WTC11 (cell line): ENCODE results near the gene S1PR3. TPM values are rescaled to one million over a fixed set of nuclear protein-coding genes. Genes with fewer than 3 reads are reported as not detected.

Source experiments
- ATAC-seq: fragments of 200-7000 bp; cut with Tn5 transposase; 2 replicates; pipeline ENCODE4 v1.10.0; 2021; ENCODE audit warnings: mild to moderate bottlenecking, moderate library complexity
- CTCF ChIA-PET: fragments of 300-600 bp; sonication (Branson Sonifier 250); formaldehyde crosslinking; loops from one replicate; lab custom pipeline; 2021; ENCODE audit warnings: antibody characterized with exemption; lab: Charles Lee
- POLR2A ChIA-PET: fragments of 350-600 bp; sonication (Branson Sonifier 250); formaldehyde crosslinking; loops from one replicate; lab custom pipeline; 2021; ENCODE audit warnings: antibody characterized with exemption; lab: Charles Lee
- DNase-seq: peaks from one replicate; pipeline ENCODE4 v3.0.0; 2021; ENCODE audit warnings: low spot score
- H3K27ac Mint-ChIP-seq: 2 replicates; pipeline ENCODE4 v1.8.0; 2021; ENCODE audit warnings: mixed read lengths
- H3K27me3 Mint-ChIP-seq: 2 replicates; pipeline ENCODE4 v1.8.0; 2021; ENCODE audit warnings: low read depth, mild to moderate bottlenecking, moderate library complexity, mixed read lengths
- H3K36me3 Mint-ChIP-seq: 2 replicates; pipeline ENCODE4 v1.8.0; 2021; ENCODE audit warnings: mixed read lengths
- H3K4me1 Mint-ChIP-seq: 2 replicates; pipeline ENCODE4 v1.8.0; 2022; ENCODE audit warnings: mixed read lengths
- H3K4me3 Mint-ChIP-seq: 2 replicates; pipeline ENCODE4 v1.8.0; 2021; ENCODE audit warnings: mild to moderate bottlenecking, moderate library complexity, mixed read lengths
- H3K9me3 Mint-ChIP-seq: 2 replicates; pipeline ENCODE4 v1.8.0; 2021; ENCODE audit warnings: mixed read lengths
- ATF2 ChIP-seq: sonication (generic); formaldehyde crosslinking; IDR thresholded peaks from 2 replicates; pipeline ENCODE4 v1.8.1; 2022; ENCODE audit warnings: low read depth, missing genetic modification reagents, borderline replicate concordance
- CBFB ChIP-seq: sonication (generic); formaldehyde crosslinking; IDR thresholded peaks from 2 replicates; pipeline ENCODE4 v1.8.1; 2022; ENCODE audit warnings: mild to moderate bottlenecking, low read depth, missing genetic modification reagents
- CDX4 ChIP-seq: fragments of 250-450 bp; sonication (Bioruptor Pico); IDR thresholded peaks from 2 replicates; pipeline ENCODE4 v1.9.0; 2021; ENCODE audit warnings: moderate library complexity, mild to moderate bottlenecking, inconsistent platforms, borderline replicate concordance
- EMX1 ChIP-seq: fragments of 250-450 bp; sonication (Bioruptor Pico); IDR thresholded peaks from 2 replicates; pipeline ENCODE4 v1.8.0; 2021; ENCODE audit warnings: mild to moderate bottlenecking
- ESRRA ChIP-seq: sonication (generic); formaldehyde crosslinking; IDR thresholded peaks from 2 replicates; pipeline ENCODE4 v1.8.1; 2022; ENCODE audit warnings: mild to moderate bottlenecking, missing genetic modification reagents, borderline replicate concordance
- FOXK1 ChIP-seq: sonication (generic); formaldehyde crosslinking; IDR thresholded peaks from 2 replicates; pipeline ENCODE4 v1.8.0; 2022; ENCODE audit warnings: mild to moderate bottlenecking, moderate library complexity, missing genetic modification reagents
- KAT7 ChIP-seq: sonication (generic); formaldehyde crosslinking; IDR thresholded peaks from 2 replicates; pipeline ENCODE4 v1.8.1; 2023; ENCODE audit warnings: missing genetic modification reagents, mild to moderate bottlenecking, borderline replicate concordance
- MYBL2 ChIP-seq: sonication (generic); formaldehyde crosslinking; IDR thresholded peaks from 2 replicates; pipeline ENCODE4 v1.8.1; 2023; ENCODE audit warnings: mild to moderate bottlenecking, moderate library complexity, missing genetic modification reagents
- OVOL2 ChIP-seq: fragments of 250-450 bp; sonication (Bioruptor Pico); IDR thresholded peaks from 2 replicates; pipeline ENCODE4 v1.9.0; 2021; ENCODE audit warnings: mild to moderate bottlenecking, borderline replicate concordance
- SMAD3 ChIP-seq: sonication (generic); formaldehyde crosslinking; IDR thresholded peaks from 2 replicates; pipeline ENCODE4 v1.8.0; 2022; ENCODE audit warnings: missing genetic modification reagents, mild to moderate bottlenecking, borderline replicate concordance
- SMAD4 ChIP-seq: sonication (generic); formaldehyde crosslinking; IDR thresholded peaks from 2 replicates; pipeline ENCODE4 v1.8.0; 2022; ENCODE audit warnings: mild to moderate bottlenecking, missing genetic modification reagents
- ZBTB21 ChIP-seq: sonication (generic); formaldehyde crosslinking; IDR thresholded peaks from 2 replicates; pipeline ENCODE4 v1.8.1; 2023; ENCODE audit warnings: mild to moderate bottlenecking, missing genetic modification reagents, borderline replicate concordance
- ZBTB43 ChIP-seq: sonication (generic); formaldehyde crosslinking; IDR thresholded peaks from 2 replicates; pipeline ENCODE4 v1.8.1; 2023; ENCODE audit warnings: mild to moderate bottlenecking, missing genetic modification reagents
- ZMAT4 ChIP-seq: fragments of 250-450 bp; sonication (Bioruptor Pico); IDR thresholded peaks from 2 replicates; pipeline ENCODE4 v1.9.0; 2021; ENCODE audit warnings: mild to moderate bottlenecking
- ZNF219 ChIP-seq: sonication (generic); formaldehyde crosslinking; IDR thresholded peaks from 2 replicates; pipeline ENCODE4 v1.8.0; 2023; ENCODE audit warnings: missing genetic modification reagents, mild to moderate bottlenecking, borderline replicate concordance
- ZNF263 ChIP-seq: sonication (generic); formaldehyde crosslinking; IDR thresholded peaks from 2 replicates; pipeline ENCODE4 v1.8.1; 2022; ENCODE audit warnings: low read depth, mild to moderate bottlenecking, moderate library complexity, missing genetic modification reagents
- ZNF512 ChIP-seq: sonication (generic); formaldehyde crosslinking; IDR thresholded peaks from 2 replicates; pipeline ENCODE4 v1.8.1; 2022; ENCODE audit warnings: missing genetic modification reagents, borderline replicate concordance
- ZNF671 ChIP-seq: fragments of 250-450 bp; sonication (Bioruptor Pico); IDR thresholded peaks from 2 replicates; pipeline ENCODE4 v1.8.0; 2021; ENCODE audit warnings: mild to moderate bottlenecking
- total RNA-seq: library from RNA; stranded (reverse); gene quantifications from 3 replicates; pipeline ENCODE4 v1.2.3, GENCODE V29; 2021

Gene S1PR3
- total RNA-seq, 1 experiment from 2014 or later = 7.1 TPM

- no peak for TF ChIP-seq ZNF219
- no peak for TF ChIP-seq CBFB (CRISPR knock-in tag)
- TF ChIP-seq FOXK1 = no peak
- TF ChIP-seq EMX1 (CRISPR knock-in tag) = no peak
- TF ChIP-seq ATF2 (CRISPR knock-in tag) = no peak
- TF ChIP-seq SMAD3 (CRISPR knock-in tag) = no peak
- TF ChIP-seq ESRRA (CRISPR knock-in tag) = no peak
- TF ChIP-seq OVOL2 (CRISPR knock-in tag) = no peak
- TF ChIP-seq ZMAT4 = no peak
These were observed 30.6 kb upstream of the S1PR3 start (continued) for GRCh38 chr9:88960632-88961031.

GRCh38 chr9:88965473-88965872 is 25.8 kb upstream of the S1PR3 start:
- H3K27me3 Mint-ChIP-seq = no peaks in the 10 kb centered on the region
- no peak overlapping the region for H3K27ac Mint-ChIP-seq
- H3K36me3 Mint-ChIP-seq = no peaks in the 10 kb centered on the region
- no peak overlapping the region for H3K4me3 Mint-ChIP-seq
- no peak for DNase-seq
- CTCF ChIA-PET = no interaction called here
- peaks cover 5% of the 10 kb centered on the region for H3K9me3 Mint-ChIP-seq
- H3K4me1 Mint-ChIP-seq = peaks cover 25% of the 10 kb centered on the region
- POLR2A ChIA-PET = no interaction called here
- TF ChIP-seq ZNF671 (no peak), SMAD3 (CRISPR knock-in tag) (no peak)
- ATAC-seq = no peak

GRCh38 chr9:88966894-88967676 is 24.2 kb upstream of the S1PR3 start:
- ATAC-seq = no peak
- ChIA-PET POLR2A (no interaction called here), CTCF (no interaction called here)
- Mint-ChIP-seq H3K27me3 (no peaks in the 10 kb centered on the region), H3K36me3 (no peaks in the 10 kb centered on the region), H3K9me3 (no peaks in the 10 kb centered on the region), H3K4me3 (no peak overlapping the region), H3K27ac (no peak overlapping the region), H3K4me1 (peaks cover 25% of the 10 kb centered on the region)
- no peak for DNase-seq
- TF ChIP-seq CDX4 (no peak), ZNF671 (no peak), KAT7 (no peak), ZNF263 (CRISPR knock-in tag) (no peak), OVOL2 (CRISPR knock-in tag) (no peak), ZBTB43 (no peak), MYBL2 (CRISPR knock-in tag) (no peak), ZBTB21 (no peak), ZNF512 (no peak), SMAD4 (CRISPR knock-in tag) (no peak)
